CD1c-positive myeloid dendritic cell (primary cell): ENCODE results near the gene SUMO3.
A peak's percentile ranks its signal among the peaks of the same experiment; 100 is the strongest.

Experiments used
- DNase-seq: peaks from one replicate; pipeline ENCODE4 v3.0.0-alpha.2; 2016; ENCODE audit errors: extremely low spot score

The SUMO3 gene

DNA sequence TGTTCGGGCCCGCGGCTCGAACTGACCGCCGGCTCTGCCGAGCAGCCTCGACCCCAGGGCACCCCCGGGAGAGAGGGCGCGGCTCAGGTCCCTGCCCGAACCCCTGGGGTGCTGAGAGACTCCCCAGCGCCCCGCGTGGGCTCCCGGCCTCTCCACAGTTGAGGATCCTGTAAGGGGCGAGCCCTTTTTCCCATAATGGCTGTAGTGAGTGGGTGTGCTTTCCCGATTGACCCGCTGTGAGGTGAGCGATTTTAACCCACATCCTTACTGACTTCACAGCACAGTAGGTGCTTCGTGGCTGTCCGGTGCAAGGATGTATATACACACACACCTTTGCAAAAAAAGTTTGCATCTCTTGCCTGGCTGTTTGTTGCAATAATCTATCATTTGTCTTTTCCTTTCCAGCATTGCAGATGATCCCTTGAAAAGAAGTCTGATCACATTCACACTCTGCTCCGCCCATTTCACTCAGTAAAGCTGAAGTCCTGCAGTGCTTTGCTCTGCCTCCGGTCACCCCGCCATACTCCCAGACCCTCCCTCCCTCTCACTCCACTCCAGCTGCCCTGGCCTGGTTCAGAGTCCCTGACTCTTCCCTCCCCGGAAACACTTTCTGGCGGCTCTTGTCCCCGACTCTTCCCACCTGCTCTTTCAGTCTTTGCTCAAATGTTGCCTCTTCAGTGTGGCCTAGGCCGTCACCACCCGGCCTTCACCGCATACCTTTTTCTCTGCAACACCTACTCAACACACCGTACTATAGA is 15.3 kb downstream of the SUMO3 start:
- DNase-seq: no peak

DNA sequence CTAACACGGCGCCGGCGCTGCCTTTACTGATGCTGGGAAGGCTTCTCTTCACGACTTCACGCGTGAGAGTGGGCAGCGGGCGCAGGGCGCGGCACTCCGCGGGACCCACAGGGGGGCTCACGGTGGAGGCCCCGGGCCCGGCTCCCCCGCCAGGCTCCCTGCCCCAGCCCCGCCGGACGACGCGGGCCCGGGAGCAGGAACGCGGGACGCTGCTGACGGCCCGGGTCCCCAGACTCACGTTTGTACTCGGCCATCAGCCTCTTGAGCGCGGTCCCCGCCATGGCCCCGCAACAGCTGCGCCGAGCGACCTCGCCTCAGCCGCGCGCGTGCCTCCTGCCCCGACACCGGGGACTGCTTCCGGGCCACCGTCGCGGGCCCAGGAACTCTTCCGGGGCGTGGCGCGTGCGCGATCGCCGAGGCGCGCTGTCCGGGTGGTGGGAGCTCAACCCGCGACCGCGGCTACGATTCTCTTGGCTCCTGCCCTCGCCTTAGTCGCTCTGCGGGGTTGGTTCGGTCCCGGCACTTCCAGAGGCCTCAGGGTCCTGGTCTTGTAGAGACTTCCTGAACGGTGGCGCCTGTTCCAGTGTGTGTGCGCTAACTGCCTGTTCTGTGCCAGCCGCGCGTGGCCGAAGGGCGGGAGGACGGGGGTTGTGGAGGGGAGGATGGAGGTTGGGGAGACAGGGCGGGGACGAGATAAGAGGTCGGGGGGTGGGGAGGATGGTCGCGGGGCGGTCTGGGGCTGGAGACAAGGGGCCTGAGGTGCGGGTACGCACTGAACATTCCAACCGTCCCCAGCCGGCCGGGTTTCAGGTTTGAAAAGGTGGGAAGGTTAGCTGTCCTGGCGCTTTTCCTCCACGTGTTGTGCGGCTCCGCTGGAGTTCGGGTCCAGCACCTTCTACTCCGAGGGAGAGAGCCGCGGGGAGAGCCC is 16.1 kb downstream of the SUMO3 start, which contains the start of gene UBE2G2:
Gene UBE2G2, minus strand, starts transcription at position 353 of the 928 bp plus-strand sequence. Its CDS starts 72 bp downstream, at position 281.
- peak; percentile 91 for DNase-seq

DNA sequence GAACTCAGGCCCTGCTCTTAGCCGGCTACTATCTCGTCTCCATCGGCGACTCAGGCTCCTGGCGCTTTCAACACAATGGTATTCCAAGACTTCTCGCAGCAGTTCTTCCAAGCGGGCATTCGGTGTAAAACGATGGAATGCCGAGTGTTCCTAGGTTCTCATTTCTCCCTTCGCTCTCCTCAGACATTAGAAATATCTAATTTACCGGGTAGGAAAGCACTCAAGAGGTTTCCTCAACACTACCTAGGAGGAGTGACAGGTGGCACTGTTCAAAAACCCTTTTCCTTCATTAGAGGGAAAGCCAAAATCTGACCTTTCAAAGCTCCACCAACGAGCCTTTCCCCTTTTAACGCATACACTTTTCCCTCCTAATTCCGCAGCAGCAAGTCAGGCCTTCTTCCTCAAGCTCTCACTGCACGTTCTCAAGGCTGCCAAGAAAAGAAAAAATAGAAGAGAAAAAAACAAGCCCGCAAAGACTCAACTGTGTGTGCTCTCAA is 16.8 kb downstream of the SUMO3 start:
- peak; percentile 38 for DNase-seq

DNA sequence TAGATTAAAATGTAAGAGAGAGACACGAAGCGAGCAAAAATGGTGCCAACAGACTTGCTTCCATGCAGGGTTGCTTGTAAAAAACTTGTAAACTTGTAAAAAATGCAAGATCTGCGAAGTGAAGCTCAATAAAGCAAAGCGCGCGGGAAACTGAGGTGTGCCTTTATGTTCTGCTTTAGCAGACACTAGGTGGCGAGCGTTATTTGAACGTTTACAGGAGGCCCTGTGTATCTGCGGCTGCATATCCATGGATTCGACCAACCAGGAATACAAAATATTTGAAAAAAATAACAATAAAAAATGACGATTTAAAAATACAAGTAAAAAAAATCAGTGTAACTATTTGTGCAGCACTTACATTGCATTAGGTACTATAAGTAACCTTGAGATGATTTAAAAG is 17.8 kb downstream of the SUMO3 start:
- no peak for DNase-seq

DNA sequence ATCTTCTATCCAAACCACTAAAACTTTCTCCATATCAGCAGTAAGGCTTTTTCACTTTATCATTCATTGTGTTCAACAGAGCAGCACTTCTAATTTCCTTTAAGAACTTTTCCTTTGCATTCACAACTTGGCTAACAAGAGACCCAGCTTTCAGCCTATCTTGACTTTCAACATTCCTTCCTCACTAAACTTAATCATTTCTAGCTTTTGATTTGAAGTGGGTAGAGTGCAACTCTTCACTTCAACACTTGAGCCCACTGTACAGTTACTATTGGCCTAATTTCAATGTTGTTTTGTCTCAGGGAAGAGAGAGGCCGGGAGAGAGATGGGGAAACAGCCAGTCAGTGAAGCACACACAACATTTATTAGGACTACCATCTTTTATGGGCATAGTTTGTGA is 18.2 kb downstream of the SUMO3 start:
- no peak for DNase-seq

DNA sequence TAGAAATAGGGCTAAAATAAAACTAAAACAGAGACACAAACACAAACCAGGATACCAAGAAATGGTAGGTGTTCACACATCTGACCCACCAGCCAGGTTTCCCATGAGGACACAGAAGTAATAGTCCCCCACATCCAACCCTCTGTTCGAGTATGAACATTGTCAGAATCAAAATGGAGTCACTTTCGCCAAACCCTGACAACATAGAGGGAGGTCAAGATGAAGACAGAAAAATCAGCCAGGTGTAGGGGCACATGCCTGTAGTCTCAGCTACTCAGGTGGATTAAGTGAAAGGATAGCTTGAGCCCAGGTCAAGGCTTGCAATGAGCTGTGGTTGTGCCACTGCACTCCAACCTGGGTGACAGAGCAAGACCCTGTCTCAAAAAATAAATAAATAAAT is 20.1 kb downstream of the SUMO3 start:
- no peak for DNase-seq

DNA sequence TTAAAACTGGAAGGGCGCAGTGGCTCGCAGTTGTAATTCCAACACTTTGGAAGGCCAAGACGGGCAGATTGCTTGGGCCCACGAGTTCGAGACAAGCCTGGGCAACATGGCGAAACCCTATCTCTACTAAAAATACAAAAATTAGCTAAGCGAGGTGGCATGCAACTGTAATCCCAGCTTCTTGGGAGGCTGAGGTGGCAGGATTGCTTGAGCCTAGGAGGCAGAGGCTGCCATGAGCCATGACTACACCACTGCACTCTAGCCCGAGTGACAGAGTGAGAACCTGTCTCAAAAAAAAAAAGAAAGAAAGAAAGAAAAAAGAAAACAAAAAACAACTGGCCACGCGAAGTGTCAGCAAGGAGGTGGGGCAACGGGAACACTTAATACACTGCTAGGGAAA is 22.5 kb downstream of the SUMO3 start:
- no peak for DNase-seq

DNA sequence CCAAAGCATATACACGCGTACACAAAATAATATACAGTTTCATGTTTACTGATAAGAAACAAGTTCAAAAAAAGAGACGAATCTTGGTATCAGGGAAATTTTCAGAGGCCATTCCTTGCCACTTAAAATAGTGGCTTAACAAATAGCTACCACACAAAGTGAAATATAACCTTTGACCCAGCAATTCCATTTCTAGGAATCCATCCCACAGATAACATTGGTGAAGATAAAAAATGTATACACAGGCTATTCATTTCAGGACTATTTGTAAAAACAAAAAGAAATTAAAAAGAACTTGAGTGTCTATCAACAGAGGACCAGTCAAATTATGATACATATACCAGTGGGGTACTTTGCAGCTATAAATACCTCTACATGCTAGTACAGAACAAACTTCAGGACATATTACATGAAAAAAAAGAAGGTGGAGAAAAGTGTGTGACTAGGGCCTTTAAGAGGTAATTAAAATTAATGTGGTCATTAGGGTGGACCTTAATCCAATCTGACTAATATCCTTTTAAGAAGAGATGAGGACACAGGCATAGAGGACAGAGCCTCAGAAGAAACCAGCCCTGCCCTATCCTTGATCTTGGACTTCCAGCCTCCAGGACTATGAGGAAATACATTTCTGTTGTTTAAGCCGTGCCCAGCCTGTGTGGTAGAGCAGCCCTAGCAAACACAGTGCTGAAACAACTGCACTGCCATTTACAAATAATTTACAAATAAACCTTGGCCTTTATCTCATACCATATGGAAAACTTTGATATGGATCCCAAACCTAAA is 24.1 kb downstream of the SUMO3 start:
- no peak for DNase-seq

DNA sequence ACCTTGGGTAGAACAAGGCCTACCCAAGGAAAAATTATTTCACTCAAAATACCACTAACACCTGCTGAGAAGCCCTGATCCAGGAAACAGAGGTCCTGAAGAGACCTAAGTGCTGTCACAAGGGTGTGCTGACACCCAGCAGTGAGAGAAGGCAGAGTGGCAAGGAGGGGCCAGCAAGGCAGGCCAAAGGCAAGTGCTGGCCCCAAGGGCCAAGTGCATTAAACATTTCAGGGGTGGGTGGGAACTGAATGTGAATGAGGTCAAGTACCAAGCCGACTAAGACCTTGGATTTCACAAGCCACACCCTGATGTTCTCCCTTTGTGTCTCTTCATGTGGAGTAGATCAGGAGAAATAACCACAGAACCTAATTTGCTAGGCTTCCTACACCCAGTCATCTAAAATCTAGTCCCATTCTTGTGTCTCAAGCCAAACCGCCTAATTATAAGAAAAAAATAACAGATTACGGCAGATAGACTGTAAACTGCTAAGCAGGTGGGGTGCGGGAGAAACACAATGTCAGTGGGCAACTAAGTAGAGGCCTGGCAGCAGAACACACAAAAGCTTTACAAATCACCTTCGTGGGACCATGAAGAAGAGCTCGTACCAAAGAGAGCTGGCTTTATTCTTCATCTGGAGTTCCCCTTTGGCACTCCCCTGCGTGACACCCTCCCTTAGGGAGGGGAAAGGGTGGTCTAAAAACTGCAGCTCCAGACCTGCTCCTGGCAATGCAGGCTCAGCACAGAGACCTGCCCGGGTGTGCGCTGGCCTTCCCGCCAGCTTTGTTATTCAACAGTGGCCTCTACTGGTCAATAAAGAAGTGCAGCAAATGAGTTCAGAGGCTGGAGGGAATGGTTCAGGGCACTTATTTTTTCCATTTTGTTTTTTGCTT is 24.9 kb downstream of the SUMO3 start:
- peak; percentile 68 for DNase-seq

DNA sequence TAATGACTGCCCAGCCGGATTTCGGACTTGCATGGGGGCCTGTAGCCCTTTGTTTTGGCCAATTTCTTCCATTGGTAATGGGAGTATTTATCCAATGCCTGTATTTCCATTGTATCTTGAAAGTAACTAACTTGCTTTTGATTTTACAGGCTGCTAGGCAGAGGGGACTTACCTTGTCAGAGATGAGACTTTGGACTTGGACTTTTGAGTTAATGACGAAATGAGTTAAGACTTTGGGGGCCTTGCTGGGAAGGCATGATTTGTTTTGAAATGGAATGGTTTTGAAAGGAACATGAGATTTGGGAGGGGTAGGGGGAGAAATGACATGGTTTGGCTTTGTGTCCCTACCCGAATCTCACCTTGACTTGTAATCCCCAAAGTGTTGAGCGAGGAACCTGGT is 25.9 kb downstream of the SUMO3 start:
- DNase-seq: no peak

DNA sequence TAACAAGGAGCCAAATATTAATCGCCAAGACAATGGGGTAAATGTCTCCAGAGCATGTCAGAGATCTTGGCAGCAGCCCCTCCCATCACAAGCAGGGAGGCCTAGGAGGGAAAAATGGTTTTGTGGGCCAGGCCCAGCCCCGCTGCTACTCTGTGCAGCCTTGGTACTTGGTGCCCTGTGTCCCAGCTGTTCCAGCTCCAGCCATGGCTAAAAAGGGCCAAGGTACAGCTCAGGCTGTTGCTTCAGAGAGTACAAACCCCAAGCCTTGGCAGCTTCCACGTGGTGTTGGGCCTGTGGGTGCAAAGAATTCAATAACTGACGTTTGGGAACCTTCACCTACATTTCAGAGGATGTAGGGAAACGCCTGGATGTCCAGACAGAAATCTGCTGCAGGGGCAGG is 26.6 kb downstream of the SUMO3 start:
- no peak for DNase-seq

DNA sequence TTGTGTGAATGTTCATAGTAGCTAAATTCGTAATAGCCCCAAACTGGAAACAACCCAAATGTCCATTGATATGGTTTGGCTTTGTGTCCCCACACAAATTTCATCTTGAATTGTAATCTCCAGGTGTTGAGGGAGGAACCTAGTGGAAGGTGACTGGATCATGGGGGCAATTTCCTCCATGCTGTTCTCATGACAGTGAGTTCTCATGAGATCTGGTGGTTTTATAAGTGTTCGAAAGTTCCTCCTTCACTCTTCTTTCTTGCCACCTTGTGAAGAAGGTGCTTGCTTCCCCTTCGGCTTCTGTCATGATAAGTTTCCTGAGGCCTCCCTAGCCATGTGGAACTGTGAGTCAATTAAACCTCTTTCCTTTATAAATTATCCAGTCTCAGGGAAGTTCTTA is 27.5 kb downstream of the SUMO3 start:
- DNase-seq: no peak

DNA sequence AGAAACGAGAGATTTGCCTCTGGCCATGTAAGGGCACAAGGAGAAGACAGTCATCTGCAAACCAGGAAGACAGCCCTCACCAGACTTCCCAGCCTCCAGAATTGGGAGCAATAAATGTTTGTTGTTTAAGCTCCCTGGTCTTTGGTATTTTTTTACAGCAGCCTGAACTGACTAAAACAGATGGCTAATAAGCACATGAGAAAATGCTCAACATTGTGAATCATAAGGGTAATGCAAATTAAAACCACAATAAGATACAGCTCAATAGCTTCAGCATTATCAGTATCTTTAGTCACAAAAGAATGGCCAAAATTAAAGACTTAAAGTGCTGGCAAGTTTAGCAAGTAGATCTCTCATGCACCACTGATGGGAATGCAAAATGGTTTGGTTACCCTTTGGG is 28.0 kb downstream of the SUMO3 start:
- no peak for DNase-seq

DNA sequence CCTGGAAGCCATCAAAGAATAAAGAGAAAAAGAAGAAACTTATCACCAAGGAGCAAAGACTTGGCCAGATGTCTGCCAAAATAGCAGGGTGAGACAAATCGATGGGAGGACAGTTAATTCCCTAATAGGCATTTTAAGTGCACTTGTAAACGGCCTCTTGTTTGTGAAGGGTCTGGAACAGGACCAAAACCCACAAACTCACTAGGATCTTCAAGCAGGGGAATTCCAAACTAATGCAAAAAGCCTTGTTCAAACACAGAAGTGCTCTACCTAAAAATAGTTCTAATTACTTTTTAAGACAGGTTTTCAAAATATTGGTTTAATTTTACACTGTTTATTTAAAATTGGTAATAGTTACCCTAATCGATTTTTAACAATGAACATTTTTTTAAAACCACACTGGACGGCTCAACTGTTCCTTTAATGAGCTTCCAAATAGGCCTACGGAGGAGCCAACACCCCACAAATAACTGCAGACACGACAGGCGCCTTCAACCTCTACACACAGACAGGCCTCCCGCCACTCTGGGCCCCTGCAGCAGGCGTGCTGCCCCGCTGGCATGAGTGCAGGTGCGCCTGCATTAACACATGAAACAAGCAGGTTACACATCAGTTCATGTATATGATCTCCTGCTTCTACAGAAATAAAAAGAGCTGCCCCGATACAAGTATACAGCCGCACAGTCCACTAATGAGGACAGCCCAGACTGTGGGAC is 32.1 kb downstream of the SUMO3 start:
- no peak for DNase-seq

DNA sequence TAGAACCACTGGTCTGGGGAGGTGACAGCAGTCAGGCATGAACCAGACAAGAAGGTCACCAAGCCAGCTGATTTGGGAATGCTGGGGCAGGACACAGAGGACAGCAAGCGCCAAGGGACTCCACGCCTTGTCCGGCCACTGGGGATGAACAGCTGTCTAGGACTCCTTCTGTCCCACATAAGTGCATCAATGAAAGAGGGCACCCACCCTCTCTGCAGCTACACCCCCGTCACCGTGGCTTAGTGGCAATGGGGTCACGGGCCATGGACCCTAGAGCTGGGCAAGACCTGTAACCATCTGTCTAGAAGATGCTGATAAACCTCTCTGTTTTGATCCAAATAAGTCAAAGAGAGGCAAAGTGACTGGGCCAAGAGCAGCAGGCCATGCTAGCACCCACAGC is 33.1 kb downstream of the SUMO3 start:
- DNase-seq: no peak

DNA sequence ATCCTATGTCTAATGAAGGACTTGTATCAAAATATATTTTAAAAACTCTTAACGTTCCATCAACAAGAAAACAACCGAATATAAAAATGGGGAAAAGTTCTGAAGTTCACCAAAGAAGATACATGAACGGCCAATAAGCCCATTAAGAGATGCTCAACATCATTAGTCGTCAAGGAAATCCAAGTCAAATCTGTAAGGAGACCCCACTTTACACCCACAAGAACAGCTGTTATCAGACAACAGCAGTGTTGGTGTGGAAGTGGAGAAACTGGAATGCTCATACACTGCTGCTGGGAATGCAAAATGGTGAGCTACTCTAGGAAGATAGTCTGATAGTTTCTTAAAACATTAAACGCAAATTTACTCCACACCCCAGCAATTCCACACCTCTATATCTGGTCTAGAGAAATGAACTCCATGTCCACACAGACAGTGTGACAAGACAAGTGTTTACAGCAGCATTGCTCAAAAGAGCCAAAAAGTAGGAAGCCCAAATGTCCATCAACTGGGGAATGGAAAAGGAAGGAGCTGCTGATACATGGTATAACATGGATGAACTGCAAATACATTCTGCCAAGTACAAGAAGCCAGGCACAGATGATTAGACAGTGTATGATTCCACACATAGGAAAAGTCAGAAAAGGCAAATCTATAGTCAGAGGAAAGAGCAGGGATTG is 34.7 kb downstream of the SUMO3 start:
- no peak for DNase-seq

DNA sequence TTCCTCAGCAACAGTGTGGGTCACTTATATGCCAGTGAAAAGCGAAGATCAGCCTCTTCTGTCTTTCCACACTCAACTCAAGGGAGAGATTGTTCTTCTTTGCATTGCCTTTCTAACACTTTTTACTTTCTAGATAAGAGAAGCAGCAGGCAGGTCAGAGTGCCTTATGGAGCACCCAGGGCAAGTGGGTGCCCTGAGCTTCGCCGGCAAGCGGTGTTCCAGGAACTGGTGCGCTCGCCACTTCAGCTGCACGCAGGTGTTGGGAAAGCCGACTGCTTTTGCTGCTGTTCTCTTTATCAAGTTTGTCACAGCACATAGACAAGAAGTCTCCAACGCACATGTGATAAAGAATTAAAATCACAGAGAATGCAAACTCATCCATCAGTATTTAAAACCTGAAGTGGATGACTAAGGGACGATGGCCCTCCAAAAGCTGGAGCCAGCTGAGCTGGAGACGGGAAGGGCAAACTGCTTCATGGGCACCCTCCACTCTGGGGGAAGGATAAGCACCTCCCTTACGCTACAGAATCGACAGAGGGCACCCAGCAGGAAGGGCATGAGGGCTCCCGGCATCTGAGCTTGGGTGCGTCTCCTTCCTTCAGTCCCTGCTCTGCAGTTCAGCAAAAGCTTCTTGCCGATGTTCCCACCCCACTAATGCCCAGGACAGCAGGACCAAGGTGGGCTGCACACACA is 36.9 kb downstream of the SUMO3 start:
- DNase-seq: no peak

DNA sequence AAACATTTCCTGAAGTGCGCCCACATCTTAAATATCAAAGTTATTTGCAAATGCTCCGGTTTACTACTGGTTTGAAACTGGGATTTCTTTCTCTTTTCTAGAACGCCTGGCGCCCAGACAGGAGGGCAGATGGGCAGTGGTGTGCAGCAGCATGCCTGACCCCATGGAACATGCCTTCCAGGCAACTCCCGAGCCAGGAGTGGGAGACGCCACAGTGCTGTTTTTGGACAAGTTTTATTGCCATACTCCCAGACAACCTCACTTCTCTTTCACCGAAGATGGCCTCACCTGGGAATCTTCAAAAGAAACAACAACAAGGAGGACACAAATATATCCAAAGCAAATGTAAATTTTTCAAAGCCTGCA is 37.7 kb downstream of the SUMO3 start:
- DNase-seq: no peak
